GM10847 (cell line): ENCODE data around the gene PIPOX.

Experiments
- POLR2A ChIP-seq: IDR thresholded peaks from 2 replicates; pipeline ENCODE4 v1.6.1; 2011; ENCODE audit not compliant: insufficient read length; ENCODE audit errors: extremely low read depth

The PIPOX gene, protein sequence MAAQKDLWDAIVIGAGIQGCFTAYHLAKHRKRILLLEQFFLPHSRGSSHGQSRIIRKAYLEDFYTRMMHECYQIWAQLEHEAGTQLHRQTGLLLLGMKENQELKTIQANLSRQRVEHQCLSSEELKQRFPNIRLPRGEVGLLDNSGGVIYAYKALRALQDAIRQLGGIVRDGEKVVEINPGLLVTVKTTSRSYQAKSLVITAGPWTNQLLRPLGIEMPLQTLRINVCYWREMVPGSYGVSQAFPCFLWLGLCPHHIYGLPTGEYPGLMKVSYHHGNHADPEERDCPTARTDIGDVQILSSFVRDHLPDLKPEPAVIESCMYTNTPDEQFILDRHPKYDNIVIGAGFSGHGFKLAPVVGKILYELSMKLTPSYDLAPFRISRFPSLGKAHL

GRCh38 chr17:29042679-29043538 lies at the start of gene PIPOX:
Gene PIPOX, plus strand, starts transcription at chr17:29043141. Its CDS starts 85 bp downstream, at chr17:29043226.
- TF ChIP-seq POLR2A, result no peak

GRCh38 chr17:28993645-28994426 lies 49.1 kb upstream of the PIPOX start:
- TF ChIP-seq POLR2A, result no peak

GRCh38 chr17:28996554-28997096 lies 46.3 kb upstream of the PIPOX start:
- no peak for TF ChIP-seq POLR2A

DNA sequence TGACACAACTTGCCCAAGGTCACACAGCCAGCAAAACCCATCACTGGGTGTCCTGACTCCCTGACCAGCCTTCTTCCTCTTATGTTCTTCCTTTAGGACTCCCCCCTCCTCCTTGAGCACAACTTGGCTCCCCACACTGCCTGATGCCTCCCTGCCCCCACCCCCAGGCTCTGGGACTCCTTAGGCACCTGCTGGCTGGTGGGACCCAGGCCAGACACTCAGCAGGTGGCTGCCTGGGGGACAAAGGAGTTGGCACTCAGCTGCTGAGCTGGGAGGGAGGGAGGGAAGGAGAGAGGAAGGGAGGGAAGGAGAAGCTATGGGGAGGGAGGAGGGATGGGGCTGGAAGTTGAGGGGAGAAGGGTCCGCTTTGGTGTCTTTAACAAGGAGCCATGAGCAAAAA lies 45.1 kb upstream of the PIPOX start:
- TF ChIP-seq POLR2A, result no peak

DNA sequence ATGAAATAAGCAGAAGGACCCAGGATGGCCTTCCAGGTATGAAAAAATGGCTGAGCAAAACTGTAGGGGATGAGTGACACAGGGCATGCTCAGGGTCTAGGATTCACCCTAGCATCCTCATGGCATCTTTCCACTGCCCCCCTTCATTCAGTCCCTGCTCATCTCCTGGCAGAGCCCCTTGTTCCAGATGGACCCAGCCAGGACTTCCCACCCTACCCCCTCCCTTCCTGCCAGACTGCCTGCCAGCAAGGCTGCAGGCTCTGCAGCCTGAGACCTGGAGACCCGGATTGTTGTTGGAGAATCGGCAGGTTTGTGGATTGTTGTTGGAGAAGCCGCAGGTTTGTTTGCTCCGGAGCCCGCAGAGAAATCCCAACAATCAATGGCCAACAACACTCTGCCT lies 43.7 kb upstream of the PIPOX start:
- no peak for TF ChIP-seq POLR2A

DNA sequence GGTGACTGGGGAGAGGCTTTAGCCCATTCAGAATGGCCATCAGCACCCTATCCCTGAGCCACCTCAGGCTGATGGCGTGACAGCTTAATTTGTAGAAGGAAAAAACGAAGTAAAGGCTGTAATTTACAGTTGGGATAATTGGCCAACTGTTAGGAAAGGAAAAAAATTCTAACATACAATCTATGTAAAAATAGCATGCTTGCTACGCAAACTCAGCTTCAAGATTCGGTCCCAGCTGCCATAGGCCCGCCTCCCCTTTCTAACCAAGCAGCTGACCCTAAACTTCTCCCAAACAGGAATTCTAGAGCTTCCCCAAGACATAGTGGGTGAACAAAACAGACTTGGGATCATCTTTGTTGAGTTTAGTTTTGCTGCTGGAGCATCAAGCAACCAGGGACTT lies 42.0 kb upstream of the PIPOX start:
- no peak for TF ChIP-seq POLR2A

GRCh38 chr17:29002811-29003210 lies 40.1 kb upstream of the PIPOX start:
- no peak for TF ChIP-seq POLR2A

DNA sequence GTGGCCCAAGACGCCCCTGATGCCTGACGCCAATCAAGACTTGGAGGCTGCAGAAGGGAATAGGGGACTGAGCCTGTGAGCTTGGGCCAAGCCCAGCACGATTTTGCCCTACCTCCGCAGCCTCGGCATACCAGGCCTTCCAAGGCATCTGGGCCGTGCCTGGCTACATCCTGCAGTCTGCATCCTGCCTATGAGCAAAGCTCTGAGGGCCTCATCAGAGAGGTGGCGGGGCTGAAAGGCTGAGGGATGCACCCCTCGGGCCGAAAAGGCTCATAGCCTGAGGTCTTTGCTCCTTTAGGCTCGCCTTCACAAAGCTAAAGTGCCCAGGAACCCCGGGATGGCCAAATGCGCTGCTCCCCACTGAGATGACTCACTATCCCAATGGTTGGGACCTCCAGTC lies 39.7 kb upstream of the PIPOX start:
- TF ChIP-seq POLR2A, result no peak

DNA sequence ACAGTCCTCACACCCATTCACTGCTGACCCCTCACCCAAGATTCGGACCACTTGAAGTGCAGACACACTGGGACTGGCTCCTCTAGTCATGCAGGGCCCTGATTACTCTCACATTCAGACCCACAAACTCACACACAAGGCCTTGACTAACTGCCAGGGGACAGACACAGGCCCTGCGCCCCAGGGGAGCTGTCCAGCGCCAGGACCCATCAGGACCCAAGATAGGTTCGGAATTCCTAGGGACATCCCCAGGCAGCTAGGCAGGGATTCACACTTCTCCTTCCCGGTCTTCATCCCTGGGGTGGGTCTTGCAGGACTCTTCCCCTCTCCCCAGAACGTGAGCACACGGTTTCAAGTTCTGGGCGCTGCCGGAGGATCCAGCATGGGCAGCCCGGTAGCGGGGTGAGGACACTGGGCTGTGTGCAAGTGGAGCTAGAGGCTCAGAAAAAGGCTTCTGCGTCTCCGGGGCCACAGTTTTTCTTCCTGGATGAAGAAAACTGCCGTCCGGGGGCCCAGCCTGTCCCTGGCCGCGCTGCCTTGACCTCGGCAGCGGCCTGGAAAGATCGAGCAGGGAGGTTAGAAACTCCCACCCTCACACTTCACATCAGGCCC lies 38.8 kb upstream of the PIPOX start:
- no peak for TF ChIP-seq POLR2A

DNA sequence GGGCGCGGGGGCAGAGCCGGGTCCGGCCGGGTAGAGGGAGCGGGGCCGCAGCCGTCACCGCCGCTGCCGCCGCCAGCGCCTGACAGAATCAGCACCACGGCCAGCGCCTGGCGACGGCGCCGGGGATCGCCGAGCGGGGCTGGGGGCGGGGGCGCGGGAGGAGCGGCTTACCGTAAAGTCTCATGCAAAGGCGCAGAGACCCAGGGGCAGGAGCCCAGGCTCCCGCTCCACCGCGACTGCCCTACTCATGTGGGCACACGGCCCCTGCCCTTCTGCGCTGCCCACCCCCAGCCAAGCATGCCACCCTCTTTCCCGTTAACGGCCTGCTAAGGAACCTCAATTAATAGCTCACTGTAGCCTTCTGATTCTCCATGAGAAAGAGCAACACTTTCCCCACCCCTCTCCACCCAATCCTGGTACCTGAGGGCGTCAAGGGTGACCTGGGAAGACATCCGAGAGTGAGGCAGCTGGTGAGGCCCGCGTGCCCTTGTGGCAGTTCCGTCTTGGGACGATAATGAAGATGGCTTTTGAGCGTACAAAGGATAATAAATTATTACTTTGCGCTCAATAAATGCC lies 36.9 kb upstream of the PIPOX start, which contains the start of gene SEZ6:
Gene SEZ6 (minus strand): TSS at position 98 of the 576 bp plus-strand sequence. CDS start 164 bp downstream, outside the sequence.
- no peak for TF ChIP-seq POLR2A

DNA sequence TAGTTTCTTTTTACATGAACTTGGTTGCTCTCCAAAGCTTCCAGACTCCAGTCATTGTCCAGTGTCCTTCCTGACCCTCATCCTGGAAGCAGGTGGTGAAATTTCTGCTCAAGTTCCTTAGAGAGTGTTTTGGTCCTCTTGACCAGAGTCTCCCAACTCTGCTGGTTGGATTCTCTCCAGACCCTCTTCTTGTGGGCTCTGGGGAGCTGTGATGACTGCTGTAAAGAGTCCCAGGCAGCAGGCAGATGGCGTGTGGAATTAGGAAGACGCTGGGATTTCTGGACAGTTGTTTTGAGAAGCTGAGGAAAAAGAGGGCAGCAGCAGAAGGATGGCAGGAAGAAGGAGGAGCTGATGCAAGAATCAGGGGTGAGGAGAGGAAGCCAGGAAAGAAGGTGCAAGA lies 35.5 kb upstream of the PIPOX start:
- no peak for TF ChIP-seq POLR2A

- TF ChIP-seq POLR2A, result no peak
Observed at GRCh38 chr17:29007860-29008455, 35.0 kb upstream of the PIPOX start.

GRCh38 chr17:29008591-29008990 lies 34.4 kb upstream of the PIPOX start:
- no peak for TF ChIP-seq POLR2A

DNA sequence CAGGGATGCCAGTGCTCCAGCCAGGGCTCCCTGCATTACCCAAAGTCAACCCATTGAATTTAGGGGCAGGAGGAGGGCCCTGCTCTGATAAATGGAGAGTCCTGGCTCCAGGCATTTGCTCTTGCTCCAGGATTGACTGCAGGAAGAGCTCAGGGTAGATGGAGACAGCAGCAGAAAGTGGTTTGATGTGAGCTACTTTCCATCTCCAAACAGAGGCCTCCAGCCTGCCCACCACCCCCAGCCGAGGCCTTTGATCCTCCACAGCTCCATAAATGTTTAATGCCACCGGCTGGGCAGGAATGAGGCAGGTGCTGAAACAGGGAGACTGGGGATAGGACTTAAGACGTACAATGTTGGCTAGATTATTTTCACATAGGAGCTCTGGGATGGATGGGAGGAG lies 32.8 kb upstream of the PIPOX start:
- TF ChIP-seq POLR2A, result no peak
